KMS-11 (cell line): Measurements from ENCODE around the gene RALGDS.

Experiments used
- H2AFZ ChIP-seq: fragments of 200-600 bp; sonication (generic); 2 replicates; pipeline ENCODE4 v1.6.1; 2016; ENCODE audit warnings: antibody characterized with exemption, mixed run types, low read depth
- H3K27ac ChIP-seq: fragments of 200-600 bp; sonication (generic); 2 replicates; pipeline ENCODE4 v1.6.1; 2016; ENCODE audit warnings: mild to moderate bottlenecking, mixed run types
- H3K27me3 ChIP-seq: fragments of 200-600 bp; sonication (generic); 2 replicates; pipeline ENCODE4 v1.6.1; 2017; ENCODE audit warnings: mild to moderate bottlenecking, low read depth, mixed run types, moderate library complexity; ENCODE audit not compliant: insufficient read depth
- H3K36me3 ChIP-seq: fragments of 200-600 bp; sonication (generic); 2 replicates; pipeline ENCODE4 v1.6.1; 2017; ENCODE audit warnings: mild to moderate bottlenecking, mixed run types; ENCODE audit not compliant: insufficient read depth
- H3K4me1 ChIP-seq: fragments of 200-600 bp; sonication (generic); 2 replicates; pipeline ENCODE4 v1.6.1; 2016; ENCODE audit warnings: mild to moderate bottlenecking, low read depth, mixed run types; ENCODE audit not compliant: poor library complexity, severe bottlenecking
- H3K4me2 ChIP-seq: fragments of 200-600 bp; sonication (generic); 2 replicates; pipeline ENCODE4 v1.7.0; 2016; ENCODE audit warnings: mild to moderate bottlenecking, mixed run types
- H3K4me3 ChIP-seq: fragments of 200-600 bp; sonication (generic); IDR thresholded peaks from 2 replicates; pipeline ENCODE4 v1.6.1; 2017; ENCODE audit warnings: low read depth, low read length, mixed read lengths; ENCODE audit not compliant: insufficient read depth
- H3K79me2 ChIP-seq: fragments of 200-600 bp; sonication (generic); 2 replicates; pipeline ENCODE4 v1.6.1; 2016; ENCODE audit warnings: low read depth, mixed run types; ENCODE audit not compliant: insufficient read depth
- H3K9ac ChIP-seq: fragments of 200-600 bp; sonication (generic); 2 replicates; pipeline ENCODE4 v1.6.1; 2016; ENCODE audit warnings: mild to moderate bottlenecking, mixed run types
- H4K20me1 ChIP-seq: fragments of 200-600 bp; sonication (generic); 2 replicates; pipeline ENCODE4 v1.6.1; 2016; ENCODE audit warnings: mild to moderate bottlenecking, mixed run types; ENCODE audit not compliant: insufficient read depth
- CTCF ChIP-seq: fragments of 200-600 bp; sonication (generic); conservative IDR thresholded peaks from 2 replicates; pipeline ENCODE4 v1.6.1; 2017; ENCODE audit warnings: low read depth, mild to moderate bottlenecking, antibody characterized with exemption, low read length, moderate library complexity, mixed read lengths

Gene RALGDS

GRCh38 chr9:133128152-133128551 is 7.1 kb upstream of the RALGDS start:
- no peak for TF ChIP-seq CTCF
- Histone ChIP-seq H3K4me2 (no peak overlapping the region), H3K4me3 (no peak overlapping the region), H3K36me3 (no peaks in the 10 kb centered on the region), H3K27ac (no peak overlapping the region), H3K4me1 (no peaks in the 10 kb centered on the region), H3K27me3 (no peaks in the 10 kb centered on the region), H3K79me2 (no peaks in the 10 kb centered on the region; the same call in 1 of the 2 replicates), H3K9ac (no peak overlapping the region), H2AFZ (no peak overlapping the region), H4K20me1 (no peaks in the 10 kb centered on the region)

GRCh38 chr9:133127340-133127981 is 6.4 kb upstream of the RALGDS start:
- no peaks in the 10 kb centered on the region; the same call in 1 of the 2 replicates for H3K79me2 ChIP-seq
- no peak overlapping the region for H3K4me3 ChIP-seq
- no peak overlapping the region for H3K9ac ChIP-seq
- no peaks in the 10 kb centered on the region for H3K4me1 ChIP-seq
- H4K20me1 ChIP-seq: no peaks in the 10 kb centered on the region
- H2AFZ ChIP-seq: no peak overlapping the region
- H3K36me3 ChIP-seq: no peaks in the 10 kb centered on the region
- no peak overlapping the region for H3K4me2 ChIP-seq
- TF ChIP-seq CTCF: no peak
- no peaks in the 10 kb centered on the region for H3K27me3 ChIP-seq
- no peak overlapping the region for H3K27ac ChIP-seq

GRCh38 chr9:133126697-133127339 is 5.8 kb upstream of the RALGDS start:
- no peak overlapping the region for H3K27ac ChIP-seq
- H3K4me3 ChIP-seq: no peak overlapping the region
- H3K27me3 ChIP-seq: no peaks in the 10 kb centered on the region
- H3K9ac ChIP-seq: no peak overlapping the region
- H2AFZ ChIP-seq: no peak overlapping the region
- TF ChIP-seq CTCF: no peak
- no peaks in the 10 kb centered on the region for H3K36me3 ChIP-seq
- H3K4me2 ChIP-seq: no peak overlapping the region
- H4K20me1 ChIP-seq: no peaks in the 10 kb centered on the region
- peaks cover under 1% of the 10 kb centered on the region for H3K4me1 ChIP-seq
- no peaks in the 10 kb centered on the region; the same call in 1 of the 2 replicates for H3K79me2 ChIP-seq

GRCh38 chr9:133125941-133126696 is 5.1 kb upstream of the RALGDS start:
- no peak for TF ChIP-seq CTCF
- Histone ChIP-seq H3K4me2 (no peak overlapping the region), H2AFZ (no peak overlapping the region), H3K27me3 (no peaks in the 10 kb centered on the region), H3K27ac (no peak overlapping the region), H3K79me2 (no peaks in the 10 kb centered on the region; the same call in 1 of the 2 replicates), H4K20me1 (no peaks in the 10 kb centered on the region), H3K4me1 (peaks cover 5% of the 10 kb centered on the region), H3K36me3 (no peaks in the 10 kb centered on the region), H3K4me3 (no peak overlapping the region), H3K9ac (no peak overlapping the region)
